Renal cortex interstitium (tissue), 11 donors: Measurements from ENCODE around the gene CBFA2T3. TPM values are rescaled to one million over a fixed set of nuclear protein-coding genes. Genes with fewer than 3 reads are reported as not detected.

Source experiments
- DNase-seq, 11 donors: peaks; one replicate each; pipeline ENCODE4 v3.0.0-alpha.2; 2013; ENCODE audit warnings: low read depth in 9 of 11, low spot score in 4 of 11; ENCODE audit errors: extremely low read depth in 1 of 11
- polyA plus RNA-seq, 3 donors: library from polyadenylated mRNA; unstranded; fragments of 120-200 nt; gene quantifications; one replicate each; pipeline ENCODE4 v1.2.1, GENCODE V29; 2013; ENCODE audit not compliant: insufficient read length in 3 of 3

Gene CBFA2T3
- polyA plus RNA-seq, 3 donors = 2.6 to 5.5 (median 2.7) TPM

DNA sequence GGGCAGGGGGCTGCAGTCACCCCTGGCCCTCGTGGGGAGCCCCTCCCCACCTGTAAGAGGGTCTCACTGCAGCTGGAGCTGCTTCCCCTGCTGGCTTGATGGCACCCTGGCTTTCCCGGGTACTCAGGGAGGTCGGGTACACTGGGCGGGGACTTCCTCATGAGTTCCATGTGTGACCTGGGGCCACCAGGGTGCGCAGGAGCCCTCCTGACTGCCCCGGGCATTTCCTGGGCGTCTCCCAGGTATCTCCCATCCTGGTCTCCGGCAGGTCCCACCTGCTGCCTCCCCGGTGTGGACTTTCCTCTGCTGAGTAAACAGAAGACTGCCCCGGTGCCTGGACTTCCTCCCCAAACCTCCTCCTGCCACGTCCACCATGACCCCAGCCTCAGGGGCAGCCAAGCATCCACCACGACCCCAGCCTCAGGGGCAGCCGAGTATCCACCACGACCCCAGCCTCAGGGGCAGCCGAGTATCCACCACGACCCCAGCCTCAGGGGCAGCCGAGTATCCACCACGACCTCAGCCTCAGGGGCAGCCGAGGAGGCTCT, 40.9 kb downstream of the CBFA2T3 start:
- no peak for DNase-seq

DNA sequence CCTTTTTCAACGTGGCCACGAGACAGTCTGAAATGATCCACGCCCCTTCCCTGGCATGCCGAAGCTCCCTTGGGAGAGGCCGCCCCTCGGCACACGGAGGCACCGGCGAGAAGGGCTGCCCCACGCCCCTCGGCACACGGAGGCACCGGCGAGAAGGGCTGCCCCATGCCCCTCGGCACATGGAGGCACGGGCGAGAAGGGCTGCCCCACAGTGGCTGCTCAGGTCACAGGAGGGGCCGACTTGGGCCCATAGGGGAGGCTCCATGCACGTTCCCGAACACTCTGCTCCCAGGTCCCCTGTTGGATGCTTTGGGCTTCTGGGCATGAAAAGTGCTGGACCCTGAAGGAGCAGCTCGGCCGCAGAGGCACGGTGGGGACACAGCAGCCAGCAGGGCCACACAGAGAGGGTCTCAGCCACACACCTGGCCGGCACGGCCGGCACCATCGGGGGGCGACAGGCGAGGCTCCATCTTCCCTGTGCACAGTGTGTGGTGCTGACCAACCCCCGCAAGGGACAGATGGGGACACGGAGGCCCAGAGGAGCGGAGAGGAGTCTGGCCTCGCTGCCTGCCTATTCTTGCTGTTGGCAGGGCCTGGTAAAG, 42.8 kb downstream of the CBFA2T3 start:
- DNase-seq = no peak

DNA sequence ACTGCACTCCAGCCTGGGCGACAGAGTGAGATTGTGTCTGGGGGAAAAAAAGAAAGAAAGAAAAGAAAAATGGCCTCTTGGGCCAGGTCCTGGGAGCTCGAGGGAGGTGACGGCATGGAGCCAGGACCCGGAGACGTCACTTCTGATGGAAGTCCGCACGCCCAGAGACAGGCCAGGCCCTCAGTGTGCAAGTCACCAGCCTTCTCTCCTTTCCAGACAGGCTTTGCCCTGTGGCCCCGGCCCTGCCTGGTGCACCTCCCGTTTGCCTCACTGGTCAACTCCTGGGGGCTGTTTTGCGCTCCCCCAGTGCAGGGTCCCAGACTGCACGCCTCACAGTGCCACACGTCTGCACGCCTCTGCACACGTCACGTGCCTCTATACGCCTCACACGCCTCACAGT, 44.1 kb downstream of the CBFA2T3 start:
- DNase-seq = no peak

- DNase-seq = no peak
Measured at GRCh38 chr16:88931936-88932335, 45.1 kb downstream of the CBFA2T3 start.

DNA sequence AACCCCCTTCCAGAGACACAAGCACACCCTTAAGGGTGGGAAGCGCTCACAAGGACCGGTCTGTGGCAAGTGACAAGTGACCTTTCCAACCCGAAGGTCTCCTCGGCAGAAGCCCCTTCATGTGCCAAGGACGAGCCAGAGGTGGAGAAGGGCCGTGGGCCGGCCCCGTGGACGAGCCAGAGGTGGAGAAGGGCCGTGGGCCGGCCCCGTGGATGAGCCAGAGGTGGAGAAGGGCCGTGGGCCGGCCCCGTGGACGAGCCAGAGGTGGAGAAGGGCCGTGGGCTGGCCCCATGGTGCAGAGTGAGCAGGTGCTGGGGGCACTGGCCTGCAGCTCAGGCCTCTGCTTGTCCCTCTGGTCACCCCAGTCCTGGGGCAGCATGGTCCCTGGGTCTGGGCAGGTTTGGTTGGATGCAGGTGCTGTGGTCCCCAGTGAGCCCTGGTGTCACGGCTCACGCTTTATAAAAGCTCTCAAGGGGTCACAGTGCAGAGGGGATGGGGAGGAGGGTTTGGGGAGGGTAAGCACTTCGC, 45.6 kb downstream of the CBFA2T3 start:
- no peak for DNase-seq

GRCh38 chr16:88930716-88931115, 46.3 kb downstream of the CBFA2T3 start:
- DNase-seq = no peak

GRCh38 chr16:88929091-88929445, 47.9 kb downstream of the CBFA2T3 start:
- DNase-seq = no peak

DNA sequence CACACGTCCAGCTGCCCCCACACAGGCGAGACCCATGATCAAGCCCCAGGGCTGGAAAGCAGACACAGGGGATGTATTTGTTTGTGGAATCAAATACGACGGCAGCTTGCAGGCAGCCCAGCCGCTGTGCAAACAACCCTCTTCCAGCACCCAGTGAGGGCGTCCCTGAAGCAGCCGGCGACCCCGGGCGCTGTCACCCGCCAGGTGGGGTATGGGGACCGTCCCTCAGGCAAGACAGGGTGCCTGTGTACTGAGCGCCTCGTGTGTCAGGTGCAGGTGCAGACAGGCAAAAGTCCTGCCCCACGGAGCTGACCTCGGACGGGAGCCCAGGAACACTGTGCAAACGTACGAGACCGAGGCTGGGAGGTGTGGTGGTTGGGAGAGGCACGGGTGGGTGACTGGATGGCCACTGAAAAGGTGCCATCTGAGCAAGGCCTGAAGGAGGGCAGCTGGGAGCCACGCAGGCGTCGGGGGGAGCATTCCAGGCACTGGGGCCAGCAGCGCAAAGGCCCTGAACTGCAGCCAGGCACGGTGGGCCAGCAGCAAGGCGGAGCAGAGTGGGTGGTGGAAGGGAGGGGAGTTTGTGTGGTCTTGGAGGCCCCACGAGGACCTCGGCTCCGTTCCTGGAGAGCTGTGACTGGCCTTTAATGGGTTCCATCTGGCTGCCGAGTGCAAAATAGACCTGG, 48.5 kb downstream of the CBFA2T3 start:
- no peak for DNase-seq

DNA sequence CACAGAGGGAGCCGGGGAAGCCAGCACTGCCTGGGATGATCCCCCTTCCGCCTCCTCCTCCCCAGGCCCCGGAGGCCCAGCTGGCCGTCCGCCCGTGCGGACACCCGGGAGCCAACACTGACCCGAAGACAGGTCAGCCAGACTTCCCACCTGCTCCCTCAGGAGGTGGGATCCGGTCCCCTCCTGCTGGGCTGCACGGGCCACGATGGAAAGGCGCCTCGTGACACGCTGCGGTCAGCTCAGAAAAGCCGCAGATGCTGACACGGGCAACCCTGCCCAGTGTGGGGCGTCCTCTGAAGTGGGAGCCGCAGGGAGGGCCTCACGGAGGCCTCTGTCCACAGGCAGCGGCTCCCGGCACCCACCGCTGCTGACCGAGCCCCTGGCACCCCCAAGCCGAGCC, 49.3 kb downstream of the CBFA2T3 start:
- no peak for DNase-seq

DNA sequence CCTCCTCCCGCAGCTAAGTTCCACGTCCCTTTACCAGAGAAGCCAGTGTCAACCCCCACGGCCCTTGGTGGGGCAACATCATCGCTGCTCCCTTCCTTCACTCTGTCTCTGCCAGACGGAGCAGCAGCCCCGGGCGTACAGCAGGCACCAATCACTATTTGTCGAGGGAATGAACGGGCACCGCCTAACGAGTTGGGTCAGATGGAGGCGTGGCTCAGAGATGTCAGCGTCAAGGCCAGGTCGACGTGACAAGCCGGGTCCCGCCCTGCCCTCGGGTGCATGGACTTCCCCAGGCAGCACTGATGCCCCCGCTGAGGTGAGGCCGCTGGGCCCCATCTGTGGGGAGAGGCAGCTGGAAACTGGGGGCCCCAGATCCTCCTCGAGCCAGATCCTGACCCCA, 50.0 kb downstream of the CBFA2T3 start:
- DNase-seq = no peak

DNA sequence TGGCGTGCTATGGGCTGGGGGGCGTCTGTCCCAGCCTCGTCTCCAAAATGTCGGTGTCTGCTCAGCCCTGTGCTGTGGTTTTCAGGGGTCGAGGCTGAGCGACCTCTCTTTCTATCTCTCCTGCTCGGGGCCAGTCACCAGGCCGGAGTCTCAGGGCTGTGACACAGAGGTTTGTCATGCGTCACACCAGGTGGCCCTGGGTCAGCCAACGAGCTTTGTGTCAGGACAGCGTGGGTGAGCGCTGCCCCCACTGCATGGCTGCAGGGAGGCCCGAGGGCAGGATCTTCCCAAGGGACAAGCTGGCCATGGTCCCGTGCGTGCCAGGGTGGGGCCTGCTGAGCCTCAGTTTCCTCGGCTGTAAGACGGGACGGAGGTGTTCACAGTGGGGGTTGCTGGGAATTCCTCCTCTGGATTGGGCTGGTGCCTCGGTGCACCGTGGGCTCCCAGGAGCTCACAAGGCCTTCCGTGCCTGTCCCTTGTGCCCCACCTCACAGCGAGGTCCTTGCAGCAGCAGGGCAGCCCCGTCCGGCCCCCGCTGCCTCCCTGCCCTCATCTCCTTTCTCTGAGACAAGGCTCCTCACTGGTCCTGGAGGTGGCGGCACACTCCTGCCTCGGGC, 50.5 kb downstream of the CBFA2T3 start:
- no peak for DNase-seq

DNA sequence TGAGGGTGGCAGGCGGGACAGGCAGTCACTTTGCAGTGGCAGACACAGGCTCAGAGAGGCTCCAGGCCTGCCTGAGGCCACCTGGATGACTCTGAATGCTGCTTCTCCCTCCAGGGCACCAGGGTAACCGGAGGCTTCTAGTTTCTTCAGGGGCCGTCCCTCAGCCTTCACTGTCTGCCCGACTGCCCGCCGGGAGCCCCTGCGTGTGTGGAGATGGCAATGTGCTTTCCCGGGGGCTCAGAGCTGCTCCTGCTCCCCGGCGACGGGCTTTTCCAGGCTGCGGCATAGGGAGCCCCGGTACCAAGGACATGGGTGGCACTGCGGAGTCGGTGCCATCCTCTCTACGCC, 51.5 kb downstream of the CBFA2T3 start:
- no peak for DNase-seq

DNA sequence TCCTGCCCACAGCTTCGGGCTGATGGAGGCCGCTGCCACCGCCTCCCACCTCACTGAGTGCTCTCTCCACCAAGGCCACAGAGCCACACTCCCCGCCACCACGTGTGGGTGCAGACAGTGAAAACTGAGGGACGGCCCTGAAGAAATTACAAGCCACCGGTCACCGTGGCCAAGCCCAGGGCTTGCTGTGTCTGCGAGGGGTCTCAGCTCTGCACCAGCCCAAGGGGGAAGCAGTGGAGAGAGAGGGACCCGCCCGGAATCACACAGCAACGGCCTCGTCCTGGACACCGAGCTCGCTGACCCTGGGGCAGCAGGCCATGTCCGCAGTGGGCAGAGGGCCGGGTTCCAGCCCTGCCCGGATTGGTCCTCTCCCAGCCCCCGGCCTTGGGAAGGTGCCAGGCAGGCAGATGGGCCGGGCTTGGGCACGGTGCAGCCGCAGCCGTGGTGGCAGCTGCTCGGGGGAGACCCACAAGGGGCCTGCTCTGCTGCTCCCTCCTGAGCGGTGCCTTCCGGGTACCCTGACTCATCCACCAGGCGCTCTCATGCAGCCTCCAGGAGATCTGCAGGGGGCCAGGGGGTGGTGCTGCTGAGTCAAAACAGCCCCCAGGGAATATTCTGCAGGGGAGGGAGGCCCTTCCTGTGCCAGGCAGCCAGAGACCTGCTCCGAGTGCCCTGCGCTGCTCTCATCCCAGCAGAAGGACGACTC, 52.0 kb downstream of the CBFA2T3 start:
- no peak for DNase-seq

DNA sequence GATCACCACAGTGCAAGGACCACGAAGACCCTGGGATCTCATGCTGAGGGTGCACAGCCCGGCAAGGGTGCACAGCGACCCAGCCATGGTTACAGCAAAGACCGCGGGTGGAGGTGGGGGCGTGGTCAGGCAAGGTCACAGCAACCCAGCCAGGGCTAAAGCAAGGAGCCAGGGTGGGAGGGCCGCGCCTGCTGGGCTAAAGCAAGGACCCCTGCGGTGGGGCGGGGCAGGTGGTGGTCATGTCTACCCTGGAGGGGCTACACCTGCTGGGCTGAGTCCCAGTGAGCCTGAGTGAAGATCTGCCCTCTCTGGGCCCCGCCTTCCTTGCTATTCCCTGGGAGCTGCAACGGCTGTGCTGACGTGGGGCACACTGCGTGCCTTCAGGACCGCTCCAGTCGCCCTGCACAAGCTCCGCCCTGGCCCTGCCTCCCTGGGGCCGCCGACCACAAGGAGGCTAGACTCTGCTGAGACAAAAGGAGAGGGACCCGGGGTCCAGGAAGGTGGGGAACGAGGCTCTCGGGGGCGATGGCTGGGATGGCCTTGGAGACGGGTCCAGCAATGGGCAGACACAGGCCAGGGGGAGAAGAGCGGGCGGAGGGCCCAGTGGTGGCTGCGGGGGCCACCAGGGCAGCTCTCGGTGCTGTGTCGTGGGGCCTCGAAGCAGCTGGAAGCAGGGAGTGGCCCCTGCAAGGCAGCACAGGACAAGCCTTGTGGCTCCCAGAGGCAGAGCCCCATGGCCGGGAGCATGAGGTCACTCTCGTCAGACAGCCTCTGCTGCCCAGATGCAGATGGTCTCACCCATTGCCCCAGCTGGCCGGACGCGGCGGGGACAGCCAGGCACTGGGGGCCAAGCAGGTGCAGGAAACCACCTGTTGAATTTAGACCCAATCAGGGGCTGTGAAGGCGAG, 52.8 kb downstream of the CBFA2T3 start:
- DNase-seq = no peak

DNA sequence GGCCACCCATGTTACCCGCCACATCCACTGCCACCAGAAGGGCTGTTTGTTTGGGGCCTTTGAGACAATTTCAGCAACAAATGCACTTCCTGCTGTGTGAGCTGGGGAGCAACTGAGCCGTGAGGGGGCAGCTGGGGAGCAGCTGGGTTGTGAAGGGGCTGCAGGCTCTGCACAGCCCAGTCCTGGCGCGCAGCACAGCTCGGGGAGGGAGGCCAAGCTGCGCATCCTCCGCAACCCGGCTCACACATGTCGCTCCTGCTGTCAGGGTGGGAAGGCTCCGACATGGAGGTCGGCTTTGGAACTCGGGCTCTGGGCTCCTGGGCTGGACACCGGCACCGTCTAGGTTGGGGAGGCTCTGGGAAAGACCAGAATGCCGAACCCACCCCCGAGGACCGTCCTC, 53.6 kb downstream of the CBFA2T3 start:
- no peak for DNase-seq

DNA sequence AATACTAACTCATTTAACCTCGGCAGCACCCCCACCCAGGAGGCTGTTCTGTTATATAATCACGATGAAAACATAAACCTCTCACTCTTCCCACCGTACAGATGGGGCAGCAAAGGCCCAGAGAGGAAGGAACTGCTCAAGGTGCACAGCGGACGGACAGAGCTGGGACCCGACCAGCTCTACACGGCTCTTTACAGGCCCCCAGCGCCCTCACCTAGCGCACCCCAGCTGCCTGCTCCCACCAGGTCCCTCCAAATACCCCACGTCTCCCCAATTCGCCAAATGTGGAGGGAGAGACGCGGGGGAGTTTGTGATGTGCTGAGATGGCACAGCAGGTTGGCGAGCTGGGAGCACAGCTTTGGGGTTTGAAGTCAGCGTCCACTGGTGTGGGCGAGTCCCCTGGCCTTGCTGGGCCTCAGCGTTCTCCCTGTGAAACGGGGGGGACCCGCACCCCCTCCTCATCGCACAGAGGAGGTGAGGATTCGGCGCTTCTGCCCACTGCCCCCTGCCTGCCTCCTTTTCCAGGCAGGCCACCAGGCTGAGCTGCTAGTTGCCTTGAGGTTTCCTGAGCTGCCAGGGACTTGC, 54.1 kb downstream of the CBFA2T3 start:
- no peak for DNase-seq

DNA sequence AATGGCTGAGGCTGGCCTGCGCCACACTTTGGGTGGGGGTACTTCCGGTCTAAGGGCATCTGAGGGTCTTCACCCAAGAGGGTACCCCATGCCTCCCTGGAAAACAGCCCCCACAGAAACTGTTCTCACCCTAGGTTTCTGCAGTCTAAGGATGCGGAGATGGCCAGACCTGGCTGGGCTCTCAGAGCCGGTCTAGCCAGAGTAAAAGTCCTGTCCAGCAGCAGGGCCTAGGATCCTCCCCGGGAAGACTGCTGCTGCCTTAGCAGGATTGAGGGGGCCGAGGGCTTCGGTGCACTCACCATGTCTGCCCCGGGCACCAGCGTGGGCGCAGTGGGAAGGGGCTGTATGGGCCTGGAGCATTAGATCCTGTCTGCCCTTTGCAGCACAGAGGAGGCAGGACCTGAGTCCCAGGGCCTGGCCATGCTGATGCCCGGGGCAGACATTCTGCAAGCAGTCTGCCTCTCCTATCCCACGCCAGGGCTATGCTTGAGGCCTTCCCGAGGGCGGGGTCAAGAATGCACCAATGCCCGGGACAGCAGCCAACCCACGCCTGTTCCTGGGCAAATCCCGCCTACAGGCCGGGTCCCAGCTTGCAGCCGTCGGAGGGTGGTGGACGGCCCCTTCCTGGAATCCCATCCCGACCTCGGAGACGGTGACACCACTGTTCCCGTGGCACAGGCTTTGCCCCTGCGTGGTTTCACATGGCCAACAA, 54.7 kb downstream of the CBFA2T3 start:
- DNase-seq = no peak

DNA sequence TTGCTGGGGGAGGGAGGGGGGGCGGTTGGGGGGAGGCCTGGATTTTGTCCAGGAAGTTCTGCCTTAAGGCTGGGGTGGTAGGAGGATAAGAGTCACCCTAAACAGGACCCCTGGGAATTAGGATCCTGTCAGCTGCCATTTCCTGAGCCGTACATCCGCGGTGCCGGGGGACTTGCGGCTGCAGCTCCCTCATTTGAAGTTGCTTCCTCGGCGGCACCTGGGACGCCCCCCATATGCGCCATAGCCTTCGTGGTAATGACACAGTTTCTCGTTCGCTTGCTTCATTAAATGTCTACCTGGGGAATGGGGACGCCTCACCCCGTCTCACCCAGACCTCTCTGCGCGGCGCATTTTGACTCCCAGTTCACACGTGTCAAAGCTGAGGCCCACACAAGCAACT, 55.4 kb downstream of the CBFA2T3 start:
- no peak for DNase-seq
